K562 (cell line): Measurements from ENCODE around the gene EFCAB8.

Experiments
- EP300 ChIP-seq: IDR thresholded peaks from 2 replicates; pipeline ENCODE4 v1.6.1; 2012; ENCODE audit warnings: low read length, improper control_type of control experiment
- HLTF ChIP-seq: fragments of 450-650 bp; IDR thresholded peaks from 2 replicates; pipeline ENCODE4 v1.6.1; 2016
- JUND ChIP-seq, 2 experiments: IDR thresholded peaks; 2 replicates in 1 of 2; 3 replicates in 1 of 2; pipeline ENCODE4 v1.6.1; 2011; ENCODE audit warnings: borderline replicate concordance in 2 of 2, low read depth in 2 of 2, low read length in 2 of 2, improper control_type of control experiment in 1 of 2, missing biosample characterization in 1 of 2, missing genetic modification characterization in 1 of 2, missing genetic modification reagents in 1 of 2
- POLR2A ChIP-seq: fragments of 450-650 bp; conservative IDR thresholded peaks from 2 replicates; pipeline ENCODE4 v1.6.1; 2016
- SIN3A ChIP-seq, 2 experiments: fragments of 150-350 bp in 1 of 2; IDR thresholded peaks; 2 replicates each; pipeline ENCODE4 v1.6.1; 2011 to 2016; ENCODE audit warnings: borderline replicate concordance in 2 of 2, low read depth in 2 of 2, low read length in 2 of 2, mild to moderate bottlenecking in 2 of 2, moderate library complexity in 2 of 2; ENCODE audit not compliant: control insufficient read depth in 1 of 2
- SMARCB1 ChIP-seq: IDR thresholded peaks from 2 replicates; pipeline ENCODE4 v1.6.1; 2011; ENCODE audit warnings: improper control_type of control experiment, low read depth; ENCODE audit not compliant: insufficient read length
- TAF9B ChIP-seq: fragments of 450-650 bp; IDR thresholded peaks from 2 replicates; pipeline ENCODE4 v1.6.1; 2018; ENCODE audit warnings: mild to moderate bottlenecking; ENCODE audit not compliant: partially characterized antibody
- ZNF589 ChIP-seq: fragments of 200-800 bp; sonication (Bioruptor generic); IDR thresholded peaks from 2 replicates; pipeline ENCODE4 v1.6.1; 2016; ENCODE audit warnings: low read depth, missing genetic modification characterization, missing compliant biosample characterization
- TF ChIP-seq, protein P1 (sequence below), 3 experiments: IDR thresholded peaks in 2 of 3; conservative IDR thresholded peaks in 1 of 3; 2 replicates each; pipeline ENCODE4 v1.5.1; 2011 to 2012; ENCODE audit warnings: low read length in 3 of 3, mild to moderate bottlenecking in 3 of 3, control low read depth in 2 of 3, improper control_type of control experiment in 1 of 3, inconsistent platforms in 1 of 3, low read depth in 1 of 3, mixed read lengths in 1 of 3, moderate library complexity in 1 of 3; ENCODE audit not compliant: insufficient read depth in 2 of 3

GRCh38 chr20:32837157-32837556, 21.6 kb upstream of the EFCAB8 start:
- no peak for TF ChIP-seq ZNF589
- no peak for TF ChIP-seq EP300
- no peak for TF ChIP-seq POLR2A
- no peak for TF ChIP-seq SMARCB1
- TF ChIP-seq, protein P1, sequence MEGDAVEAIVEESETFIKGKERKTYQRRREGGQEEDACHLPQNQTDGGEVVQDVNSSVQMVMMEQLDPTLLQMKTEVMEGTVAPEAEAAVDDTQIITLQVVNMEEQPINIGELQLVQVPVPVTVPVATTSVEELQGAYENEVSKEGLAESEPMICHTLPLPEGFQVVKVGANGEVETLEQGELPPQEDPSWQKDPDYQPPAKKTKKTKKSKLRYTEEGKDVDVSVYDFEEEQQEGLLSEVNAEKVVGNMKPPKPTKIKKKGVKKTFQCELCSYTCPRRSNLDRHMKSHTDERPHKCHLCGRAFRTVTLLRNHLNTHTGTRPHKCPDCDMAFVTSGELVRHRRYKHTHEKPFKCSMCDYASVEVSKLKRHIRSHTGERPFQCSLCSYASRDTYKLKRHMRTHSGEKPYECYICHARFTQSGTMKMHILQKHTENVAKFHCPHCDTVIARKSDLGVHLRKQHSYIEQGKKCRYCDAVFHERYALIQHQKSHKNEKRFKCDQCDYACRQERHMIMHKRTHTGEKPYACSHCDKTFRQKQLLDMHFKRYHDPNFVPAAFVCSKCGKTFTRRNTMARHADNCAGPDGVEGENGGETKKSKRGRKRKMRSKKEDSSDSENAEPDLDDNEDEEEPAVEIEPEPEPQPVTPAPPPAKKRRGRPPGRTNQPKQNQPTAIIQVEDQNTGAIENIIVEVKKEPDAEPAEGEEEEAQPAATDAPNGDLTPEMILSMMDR (IDR thresholded peaks at IDR 0.05 in 2 of 3, conservative IDR thresholded peaks at IDR 0.05 in 1 of 3; ENCODE audit: insufficient read depth in 2 of 3, low read depth in 1 of 3, low read length in 3 of 3): no peak
- no peak for TF ChIP-seq HLTF
- no peak for TF ChIP-seq JUND (IDR thresholded peaks at IDR 0.05; ENCODE audit: borderline replicate concordance, low read depth, low read length)
- TF ChIP-seq JUND (tag; IDR thresholded peaks at IDR 0.05; ENCODE audit: borderline replicate concordance, low read depth, low read length): no peak
- no peak for TF ChIP-seq SIN3A (IDR thresholded peaks at IDR 0.05; ENCODE audit: borderline replicate concordance in 2 of 2, control insufficient read depth in 1 of 2, low read depth in 2 of 2, low read length in 2 of 2)
- TF ChIP-seq TAF9B: no peak
